ENCODE results near the gene STK38.

Gene STK38

DNA sequence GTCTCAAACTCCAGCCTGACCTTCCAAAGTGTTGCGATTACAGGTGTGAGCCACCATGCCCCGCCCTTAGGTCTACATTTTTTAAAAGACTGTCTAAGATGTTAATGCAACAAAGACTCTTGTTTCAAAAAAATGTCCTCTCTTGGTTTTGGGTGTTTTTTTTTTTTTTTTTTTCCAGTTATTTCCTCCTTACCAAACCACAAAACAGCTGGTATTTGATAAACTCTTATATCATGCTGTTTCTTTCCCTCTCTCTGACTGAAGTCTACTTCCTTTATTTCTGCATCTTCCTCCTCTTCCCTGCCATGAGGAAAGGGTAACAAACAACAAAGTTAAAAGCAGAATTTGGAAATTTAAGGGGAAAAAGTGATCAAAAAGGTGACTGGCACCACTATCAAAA, 21.2 kb downstream of the STK38 start:
- Histone ChIP-seq H4K91ac (ENCODE audit: low read depth, low read length) (no peak overlapping the region), H3K4me3 (ENCODE audit: low read depth, low read length) (no peak overlapping the region), H3K36me3 (ENCODE audit: control insufficient read depth in 1 of 2, insufficient read depth in 2 of 2, low read length in 2 of 2) (peaks cover 10 to 15% of the 10 kb centered on the region in 2 experiments), H4K12ac (ENCODE audit: low read depth, low read length) (no peak overlapping the region), H3K9me3 (ENCODE audit: insufficient read depth, low read depth, low read length) (no peaks in the 10 kb centered on the region), H2BK120ac (ENCODE audit: insufficient read depth, low read length, poor library complexity) (no peak overlapping the region), H3K14ac (ENCODE audit: low read length) (no peak overlapping the region), H3K4me2 (ENCODE audit: low read length) (no peak overlapping the region), H3K4ac (ENCODE audit: low read depth, low read length) (no peak overlapping the region), H4K8ac (ENCODE audit: low read depth, low read length) (no peak overlapping the region), H3K27ac (ENCODE audit: low read depth, low read length) (no peak overlapping the region), H2BK5ac (ENCODE audit: low read depth, low read length, poor library complexity) (no peak overlapping the region), H2AFZ (ENCODE audit: insufficient read depth, low read length, poor library complexity) (no peak overlapping the region), H3K27me3 (ENCODE audit: insufficient read depth, low read length) (no peaks in the 10 kb centered on the region), H2BK12ac (ENCODE audit: low read length) (no peak overlapping the region), H2AK5ac (ENCODE audit: low read length) (no peak overlapping the region), H3K23ac (ENCODE audit: low read length) (no peak overlapping the region), H3K9ac (ENCODE audit: low read length) (no peak overlapping the region), H3K79me2 (ENCODE audit: control insufficient read depth, insufficient read depth, low read length, poor library complexity) (no peaks in the 10 kb centered on the region), H3K79me1 (ENCODE audit: low read length) (no peaks in the 10 kb centered on the region), H3K4me1 (ENCODE audit: control insufficient read depth in 1 of 2, insufficient read depth in 2 of 2, low read length in 2 of 2) (no peaks in the 10 kb centered on the region), H3K18ac (ENCODE audit: low read length) (no peak overlapping the region)
- peak in 1 of 2 donors; percentile 22 for DNase-seq
- WGBS (ENCODE audit: extremely low coverage, insufficient coverage, insufficient read length), result no CpG with 5 or more reads among the region's 2 CpGs

DNA sequence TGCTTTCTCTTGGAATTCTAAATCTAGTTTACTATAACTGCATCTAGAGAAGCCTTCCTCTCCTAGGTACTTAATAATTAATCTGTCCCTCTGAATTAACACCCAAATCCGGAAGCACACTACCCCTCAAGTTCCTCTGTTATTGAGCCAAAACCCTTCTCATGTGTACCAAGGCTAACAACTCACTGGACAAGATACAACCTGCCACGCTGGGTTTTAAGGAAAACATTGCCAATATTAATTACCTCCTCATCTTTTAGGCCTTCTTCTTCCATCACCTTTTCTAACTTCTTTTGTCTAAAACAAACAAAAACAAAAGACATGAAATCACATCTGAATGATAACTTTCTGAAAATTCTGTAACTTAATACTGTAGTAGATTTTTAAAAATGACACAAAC, 21.9 kb downstream of the STK38 start:
- Histone ChIP-seq H4K12ac (ENCODE audit: low read depth, low read length) (no peak overlapping the region), H3K79me2 (ENCODE audit: control insufficient read depth, insufficient read depth, low read length, poor library complexity) (no peaks in the 10 kb centered on the region), H3K27ac (ENCODE audit: low read depth, low read length) (no peak overlapping the region), H3K4me1 (ENCODE audit: control insufficient read depth in 1 of 2, insufficient read depth in 2 of 2, low read length in 2 of 2) (no peaks in the 10 kb centered on the region), H3K14ac (ENCODE audit: low read length) (no peak overlapping the region), H3K4me3 (ENCODE audit: low read depth, low read length) (no peak overlapping the region), H3K36me3 (ENCODE audit: control insufficient read depth in 1 of 2, insufficient read depth in 2 of 2, low read length in 2 of 2) (peaks cover 6 to 16% of the 10 kb centered on the region in 2 experiments), H3K4me2 (ENCODE audit: low read length) (no peak overlapping the region), H2AFZ (ENCODE audit: insufficient read depth, low read length, poor library complexity) (no peak overlapping the region), H3K23ac (ENCODE audit: low read length) (no peak overlapping the region), H3K4ac (ENCODE audit: low read depth, low read length) (no peak overlapping the region), H4K91ac (ENCODE audit: low read depth, low read length) (no peak overlapping the region), H2BK12ac (ENCODE audit: low read length) (no peak overlapping the region), H3K79me1 (ENCODE audit: low read length) (no peaks in the 10 kb centered on the region), H3K9me3 (ENCODE audit: insufficient read depth, low read depth, low read length) (no peaks in the 10 kb centered on the region), H2AK5ac (ENCODE audit: low read length) (no peak overlapping the region), H3K9ac (ENCODE audit: low read length) (no peak overlapping the region), H3K27me3 (ENCODE audit: insufficient read depth, low read length) (no peaks in the 10 kb centered on the region), H2BK120ac (ENCODE audit: insufficient read depth, low read length, poor library complexity) (no peak overlapping the region), H2BK5ac (ENCODE audit: low read depth, low read length, poor library complexity) (no peak overlapping the region), H4K8ac (ENCODE audit: low read depth, low read length) (no peak overlapping the region), H3K18ac (ENCODE audit: low read length) (no peak overlapping the region)
- no CpG with 5 or more reads among the region's 2 CpGs for WGBS (ENCODE audit: extremely low coverage, insufficient coverage, insufficient read length)
- DNase-seq, result no peak

DNA sequence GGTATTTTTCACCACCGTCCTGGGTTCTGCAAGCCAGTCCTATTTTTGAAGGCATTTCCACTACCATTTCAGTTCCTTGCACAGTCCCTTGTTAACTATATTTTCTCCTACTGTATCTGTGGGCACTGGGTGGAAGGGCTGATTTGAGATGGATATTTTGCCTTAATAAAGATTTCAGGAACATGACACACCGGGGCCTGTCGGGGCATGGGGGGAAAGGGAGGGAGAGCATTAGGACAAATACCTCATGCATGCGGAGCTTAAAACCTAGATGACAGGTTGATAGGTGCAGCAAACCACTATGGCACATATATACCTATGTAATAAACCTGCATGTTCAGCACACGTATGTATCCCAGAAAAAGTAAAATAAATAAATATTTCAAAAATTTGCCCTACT, 22.4 kb downstream of the STK38 start:
- H2BK12ac ChIP-seq (ENCODE audit: low read length), result no peak overlapping the region
- WGBS (ENCODE audit: extremely low coverage, insufficient coverage, insufficient read length), result no CpG with 5 or more reads among the region's 5 CpGs

DNA sequence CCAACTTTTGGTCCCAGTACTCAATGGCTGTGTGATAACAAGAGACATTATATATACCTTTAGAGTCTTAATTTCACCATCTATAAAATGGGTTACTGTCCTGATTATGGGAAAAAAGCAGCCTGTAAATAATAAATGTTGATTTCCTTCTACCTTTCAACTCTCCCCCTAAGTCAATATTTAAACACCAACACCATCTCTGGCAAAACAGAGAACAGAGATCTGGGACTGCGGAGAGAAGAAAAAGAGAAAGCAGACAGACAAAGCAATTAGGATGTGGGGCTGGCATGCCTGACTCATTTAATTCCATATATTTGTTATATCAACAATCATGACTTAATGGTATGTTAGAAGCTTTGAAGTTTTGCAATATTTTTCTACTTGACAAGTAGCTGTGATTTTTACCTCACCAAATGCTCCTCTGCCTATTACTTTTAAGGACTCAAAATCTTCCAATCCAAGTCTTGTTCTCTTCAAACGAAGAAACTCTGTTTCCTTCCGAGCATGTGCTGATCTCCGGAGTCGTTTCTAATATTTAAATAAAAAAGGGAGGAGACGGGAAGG, 23.3 kb downstream of the STK38 start:
- no peak for DNase-seq
- Histone ChIP-seq H3K18ac (ENCODE audit: low read length) (no peak overlapping the region), H2BK120ac (ENCODE audit: insufficient read depth, low read length, poor library complexity) (no peak overlapping the region)

More for the DNA sequence above, 22.4 kb downstream of the STK38 start:
- DNase-seq, result no peak
- Histone ChIP-seq H4K8ac (ENCODE audit: low read depth, low read length) (no peak overlapping the region), H3K4me2 (ENCODE audit: low read length) (no peak overlapping the region), H2AK5ac (ENCODE audit: low read length) (no peak overlapping the region), H3K4me1 (ENCODE audit: control insufficient read depth in 1 of 2, insufficient read depth in 2 of 2, low read length in 2 of 2) (no peaks in the 10 kb centered on the region), H3K14ac (ENCODE audit: low read length) (no peak overlapping the region), H2BK120ac (ENCODE audit: insufficient read depth, low read length, poor library complexity) (no peak overlapping the region), H4K91ac (ENCODE audit: low read depth, low read length) (no peak overlapping the region), H3K79me2 (ENCODE audit: control insufficient read depth, insufficient read depth, low read length, poor library complexity) (no peaks in the 10 kb centered on the region), H3K9ac (ENCODE audit: low read length) (no peak overlapping the region), H4K12ac (ENCODE audit: low read depth, low read length) (no peak overlapping the region), H3K4me3 (ENCODE audit: low read depth, low read length) (no peak overlapping the region), H3K23ac (ENCODE audit: low read length) (no peak overlapping the region), H2AFZ (ENCODE audit: insufficient read depth, low read length, poor library complexity) (no peak overlapping the region), H3K4ac (ENCODE audit: low read depth, low read length) (no peak overlapping the region), H3K18ac (ENCODE audit: low read length) (no peak overlapping the region), H3K27ac (ENCODE audit: low read depth, low read length) (no peak overlapping the region), H3K27me3 (ENCODE audit: insufficient read depth, low read length) (no peaks in the 10 kb centered on the region), H3K36me3 (ENCODE audit: control insufficient read depth in 1 of 2, insufficient read depth in 2 of 2, low read length in 2 of 2) (peaks cover 6 to 16% of the 10 kb centered on the region in 2 experiments), H3K79me1 (ENCODE audit: low read length) (no peaks in the 10 kb centered on the region), H3K9me3 (ENCODE audit: insufficient read depth, low read depth, low read length) (no peaks in the 10 kb centered on the region), H2BK5ac (ENCODE audit: low read depth, low read length, poor library complexity) (no peak overlapping the region)

More for the DNA sequence above, 23.3 kb downstream of the STK38 start:
- Histone ChIP-seq H3K4me1 (ENCODE audit: control insufficient read depth in 1 of 2, insufficient read depth in 2 of 2, low read length in 2 of 2) (no peaks in the 10 kb centered on the region), H3K23ac (ENCODE audit: low read length) (no peak overlapping the region), H2BK12ac (ENCODE audit: low read length) (no peak overlapping the region), H3K27me3 (ENCODE audit: insufficient read depth, low read length) (no peaks in the 10 kb centered on the region), H3K79me2 (ENCODE audit: control insufficient read depth, insufficient read depth, low read length, poor library complexity) (no peaks in the 10 kb centered on the region), H4K91ac (ENCODE audit: low read depth, low read length) (no peak overlapping the region), H3K36me3 (ENCODE audit: control insufficient read depth in 1 of 2, insufficient read depth in 2 of 2, low read length in 2 of 2) (peaks cover 6 to 19% of the 10 kb centered on the region in 2 experiments), H2AFZ (ENCODE audit: insufficient read depth, low read length, poor library complexity) (no peak overlapping the region), H3K14ac (ENCODE audit: low read length) (no peak overlapping the region), H2BK5ac (ENCODE audit: low read depth, low read length, poor library complexity) (no peak overlapping the region), H3K27ac (ENCODE audit: low read depth, low read length) (no peak overlapping the region), H3K4me2 (ENCODE audit: low read length) (no peak overlapping the region), H4K12ac (ENCODE audit: low read depth, low read length) (no peak overlapping the region), H3K9me3 (ENCODE audit: insufficient read depth, low read depth, low read length) (no peaks in the 10 kb centered on the region), H3K9ac (ENCODE audit: low read length) (no peak overlapping the region), H3K79me1 (ENCODE audit: low read length) (no peaks in the 10 kb centered on the region), H2AK5ac (ENCODE audit: low read length) (no peak overlapping the region), H4K8ac (ENCODE audit: low read depth, low read length) (no peak overlapping the region), H3K4ac (ENCODE audit: low read depth, low read length) (no peak overlapping the region), H3K4me3 (ENCODE audit: low read depth, low read length) (no peak overlapping the region)
- WGBS (ENCODE audit: extremely low coverage, insufficient coverage, insufficient read length), result no CpG with 5 or more reads among the region's 6 CpGs

Measured in trophoblast cell (in vitro differentiated cells and primary cell).